ENCODE measurements around the gene RTP2. TPM values are rescaled to one million over a fixed set of nuclear protein-coding genes. Genes with fewer than 3 reads are reported as not detected.

Gene RTP2
- total and polyA plus RNA-seq, 2 of the 4 experiments (the other 2 are of a cell fraction), result not detected

DNA sequence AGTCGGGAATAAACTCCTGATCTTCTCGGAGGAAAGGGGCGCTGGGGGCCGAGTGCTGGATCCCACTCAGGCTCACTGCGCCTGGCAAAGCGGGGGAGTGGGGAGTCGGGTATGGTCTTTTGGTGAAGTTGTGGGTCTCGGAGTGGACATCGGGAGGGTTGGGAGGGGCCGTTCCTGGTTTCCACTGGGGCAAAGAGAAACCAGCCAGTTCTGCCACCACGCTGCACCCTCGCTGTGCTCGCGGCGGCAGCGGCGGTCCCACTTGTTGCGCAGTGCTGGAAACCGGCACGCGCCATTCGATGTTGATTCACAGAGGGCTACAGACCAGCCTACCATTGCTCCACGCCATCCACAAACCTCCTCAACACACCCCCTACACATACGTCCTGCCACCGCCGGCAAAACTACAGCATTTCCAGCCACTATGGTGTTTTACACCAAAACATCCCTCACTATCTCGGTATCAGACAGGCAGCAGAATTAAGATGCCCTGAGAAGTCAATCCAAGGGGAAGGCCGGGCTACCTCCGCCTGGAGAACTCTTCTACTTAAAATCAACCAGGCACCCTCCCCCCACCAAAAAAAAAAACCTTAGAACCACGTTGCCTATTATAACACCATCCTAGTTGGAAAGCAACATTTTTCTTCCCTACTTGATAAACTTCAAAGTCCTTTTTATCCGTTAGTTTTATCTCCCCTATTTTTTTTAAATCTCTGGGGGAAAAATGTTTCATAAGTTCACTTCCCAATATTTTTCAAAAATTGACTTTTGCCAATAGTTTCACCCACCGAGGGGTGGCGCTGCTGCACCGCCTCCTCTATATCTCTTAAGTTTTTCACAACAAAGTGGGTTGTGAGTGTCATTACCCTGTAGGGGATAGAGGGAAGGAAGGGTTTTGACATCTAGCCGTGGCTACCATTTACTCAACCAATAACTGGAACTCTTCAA lies 39.3 kb upstream of the RTP2 start (continued):
- TF ChIP-seq BHLHE40 (IDR thresholded peaks at IDR 0.05; ENCODE audit: low read depth, low read length) (peak; percentile 87), NFE2L2 (IDR thresholded peaks at IDR 0.05; ENCODE audit: low read depth, low read length) (no peak), POLR2A (IDR thresholded peaks at IDR 0.05; ENCODE audit: low read depth, low read length) (peak; percentile 26), RAD21 (IDR thresholded peaks at IDR 0.05; ENCODE audit: low read length) (peak; percentile 95), FOS (IDR thresholded peaks at IDR 0.05; ENCODE audit: low read depth, low read length) (peak; percentile 15; the same call in 1 of the 2 replicates)
